GM13976 (cell line): Measurements from ENCODE around the gene PDZK1IP1.

ENCODE experiments used
- DNase-seq: peaks from one replicate; pipeline ENCODE4 v3.0.0; 2012; ENCODE audit warnings: low spot score
- CTCF ChIP-seq: IDR thresholded peaks from 2 replicates; pipeline ENCODE4 v1.5.1; 2012; ENCODE audit warnings: borderline replicate concordance, mild to moderate bottlenecking; ENCODE audit not compliant: insufficient read depth; ENCODE audit errors: extremely low read depth, missing control alignments, control extremely low read depth
- in situ Hi-C: fragments of 300-500 bp; cut with MboI; formaldehyde crosslinking; loops from one replicate; pipeline ENCODE4 v1.12.0; 2022; ENCODE audit warnings: low sequenced_read_pairs, mixed read lengths, inconsistent platforms; ENCODE audit not compliant: unreplicated experiment

Gene PDZK1IP1

GRCh38 chr1:47227341-47228232 lies 37.8 kb upstream of the PDZK1IP1 start:
- no peak for DNase-seq
- in situ Hi-C loops, result no loop called here
- no peak for TF ChIP-seq CTCF

GRCh38 chr1:47226839-47227215 lies 37.0 kb upstream of the PDZK1IP1 start:
- no peak for TF ChIP-seq CTCF
- in situ Hi-C loops, result no loop called here
- no peak for DNase-seq

GRCh38 chr1:47226121-47226838 lies 36.4 kb upstream of the PDZK1IP1 start:
- in situ Hi-C loops, result no loop called here
- no peak for TF ChIP-seq CTCF
- no peak for DNase-seq

- in situ Hi-C loops, result no loop called here
- DNase-seq, result no peak
- no peak for TF ChIP-seq CTCF
Observed at GRCh38 chr1:47225430-47226100, 35.7 kb upstream of the PDZK1IP1 start.

GRCh38 chr1:47224676-47225399 lies 35.0 kb upstream of the PDZK1IP1 start:
- in situ Hi-C loops, result no loop called here
- DNase-seq, result no peak
- no peak for TF ChIP-seq CTCF

- no peak for DNase-seq
- TF ChIP-seq CTCF, result no peak
- in situ Hi-C loops, result no loop called here
Observed at GRCh38 chr1:47223921-47224675, 34.3 kb upstream of the PDZK1IP1 start.
